ENCODE data around the gene RTL5. TPM values are rescaled to one million over a fixed set of nuclear protein-coding genes. Genes with fewer than 3 reads are reported as not detected.

Gene RTL5
- total RNA-seq, 1 experiment from 2014 or later: 2.5 TPM

DNA sequence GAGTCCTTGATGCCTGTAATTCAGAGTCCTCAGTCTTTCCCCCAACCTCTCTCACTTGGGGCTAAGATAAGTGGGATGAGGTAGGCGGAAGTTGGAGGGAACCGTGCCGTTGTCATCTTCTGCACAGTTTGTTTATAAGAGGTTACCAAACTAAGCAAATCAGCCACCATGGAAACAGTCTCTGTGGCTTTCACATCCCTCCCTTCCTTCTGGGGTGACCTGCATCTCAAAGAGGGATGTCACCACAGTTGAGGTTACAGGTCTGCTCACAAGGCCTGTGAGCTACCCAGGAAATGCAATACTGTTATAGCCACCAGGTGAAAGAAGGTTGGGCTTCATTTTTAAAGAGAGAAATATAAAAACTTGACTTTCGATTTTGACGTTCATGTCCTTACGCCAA, 26.3 kb downstream of the RTL5 start (continued):
- TF ChIP-seq POLR2AphosphoS5 (IDR thresholded peaks at IDR 0.05; ENCODE audit: low read depth, low read length): no peak
- TF ChIP-seq ZFX (IDR thresholded peaks at IDR 0.05): no peak
- TF ChIP-seq ZNF274 (IDR thresholded peaks at IDR 0.05; ENCODE audit: low read depth, low read length): no peak
- TF ChIP-seq SRF (IDR thresholded peaks at IDR 0.05; ENCODE audit: low read depth): no peak
- TF ChIP-seq SIN3A (IDR thresholded peaks at IDR 0.05; ENCODE audit: low read depth): no peak

DNA sequence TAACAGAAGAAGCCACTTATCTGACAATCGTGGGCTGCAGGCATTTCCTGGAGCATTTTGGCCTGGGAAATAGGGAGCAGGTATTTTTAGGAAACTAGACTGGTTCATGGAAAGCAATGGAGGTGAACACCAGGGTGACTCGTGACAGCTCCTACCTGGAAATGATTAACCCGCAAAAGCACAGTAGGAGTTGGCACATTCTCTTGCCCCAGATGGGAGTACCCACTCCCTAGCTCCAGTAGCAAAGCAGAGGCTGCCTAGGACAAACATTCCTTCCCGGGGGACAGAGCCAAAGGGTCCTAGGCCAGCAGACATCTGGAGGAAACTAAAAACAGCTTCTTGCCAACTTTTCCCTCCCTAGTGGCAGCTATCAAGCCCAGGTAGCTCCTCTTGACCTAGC, 29.0 kb downstream of the RTL5 start:
- no TSS peak for BruUV-seq (replicated peaks)
- H3K4me2 ChIP-seq (ENCODE audit: low read length): no peak overlapping the region
- H3K79me2 ChIP-seq (ENCODE audit: insufficient read depth, low read length): no peaks in the 10 kb centered on the region
- ATAC-seq (no peak), DNase-seq (ENCODE audit: low read depth, low spot score) (no peak)
- H3K9me2 ChIP-seq (ENCODE audit: insufficient read depth): no peaks in the 10 kb centered on the region
- no peaks in the 10 kb centered on the region for H3K36me3 ChIP-seq (ENCODE audit: control insufficient read depth in 1 of 2, insufficient read depth in 2 of 2, low read length in 2 of 2)
- H3K27ac ChIP-seq (ENCODE audit: low read depth, low read length): no peak overlapping the region
- CTCF ChIA-PET: no interaction called here
- no peak overlapping the region for H3K9ac ChIP-seq (ENCODE audit: low read length)
- H3K4me1 ChIP-seq (ENCODE audit: control insufficient read depth in 1 of 2, insufficient read depth in 2 of 2, low read length in 2 of 2): no peaks in the 10 kb centered on the region
- intact Hi-C loops (cut with micrococcal nuclease): no loop called here
- H3K9me3 ChIP-seq (ENCODE audit: control insufficient read depth in 1 of 2, insufficient read depth in 1 of 2, low read depth in 1 of 2, low read length in 2 of 2): no peaks in the 10 kb centered on the region
- TF ChIP-seq POLR2AphosphoS5 (IDR thresholded peaks at IDR 0.05; ENCODE audit: low read depth, low read length) (no peak), POLR2A (IDR thresholded peaks at IDR 0.05; ENCODE audit: borderline replicate concordance, extremely low read depth, insufficient read depth, insufficient read length) (no peak), CBX3 (IDR thresholded peaks at IDR 0.05; ENCODE audit: low read depth) (no peak), ZFX (IDR thresholded peaks at IDR 0.05) (no peak)
- TF ChIP-seq, protein P1, sequence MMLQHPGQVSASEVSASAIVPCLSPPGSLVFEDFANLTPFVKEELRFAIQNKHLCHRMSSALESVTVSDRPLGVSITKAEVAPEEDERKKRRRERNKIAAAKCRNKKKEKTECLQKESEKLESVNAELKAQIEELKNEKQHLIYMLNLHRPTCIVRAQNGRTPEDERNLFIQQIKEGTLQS (IDR thresholded peaks at IDR 0.05): no peak
- H3K4me3 ChIP-seq (replicated peaks in 1 of 2; ENCODE audit: low read depth in 1 of 2, low read length in 2 of 2): no peak overlapping the region
- H3K27me3 ChIP-seq (ENCODE audit: insufficient read depth, low read length): no peaks in the 10 kb centered on the region
- H2AFZ ChIP-seq (ENCODE audit: low read depth, low read length, poor library complexity, severe bottlenecking): no peak overlapping the region
- POLR2A ChIA-PET: no interaction called here
- RAD21 ChIA-PET (ENCODE audit: low non-redundant PET in 1 of 2, low total read pairs in 2 of 2, uncharacterized antibody in 2 of 2, unreplicated experiment in 2 of 2): no interaction called here
- H4K20me1 ChIP-seq (ENCODE audit: insufficient read depth): no peaks in the 10 kb centered on the region

DNA sequence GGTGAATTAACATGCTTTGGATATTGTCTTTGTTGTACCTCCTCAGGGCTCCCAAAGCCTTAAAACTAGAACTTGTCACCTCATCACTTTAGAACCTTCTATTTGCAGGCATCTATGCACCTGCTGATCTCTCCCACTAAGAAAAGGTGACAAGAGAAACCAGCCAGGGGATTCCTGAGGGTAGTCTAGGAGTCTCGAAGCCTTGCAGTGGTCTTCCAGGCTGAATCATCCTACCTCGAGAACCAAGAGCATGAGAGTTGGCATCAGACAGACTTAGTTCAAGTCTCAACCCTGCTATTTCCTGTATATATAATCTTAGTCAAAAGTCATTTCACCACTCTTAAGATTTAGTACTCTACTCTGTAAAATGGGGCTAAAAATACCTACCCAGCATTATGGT, 29.6 kb downstream of the RTL5 start:
- no TSS peak for BruUV-seq (replicated peaks)
- ChIA-PET CTCF (no interaction called here), RAD21 (ENCODE audit: low non-redundant PET in 1 of 2, low total read pairs in 2 of 2, uncharacterized antibody in 2 of 2, unreplicated experiment in 2 of 2) (no interaction called here), POLR2A (no interaction called here)
- intact Hi-C loops (cut with micrococcal nuclease): no loop called here
- Histone ChIP-seq H3K79me2 (ENCODE audit: insufficient read depth, low read length) (no peaks in the 10 kb centered on the region), H3K4me2 (ENCODE audit: low read length) (no peak overlapping the region), H3K4me3 (replicated peaks in 1 of 2; ENCODE audit: low read depth in 1 of 2, low read length in 2 of 2) (no peak overlapping the region), H3K4me1 (ENCODE audit: control insufficient read depth in 1 of 2, insufficient read depth in 2 of 2, low read length in 2 of 2) (no peaks in the 10 kb centered on the region), H4K20me1 (ENCODE audit: insufficient read depth) (no peaks in the 10 kb centered on the region), H3K27me3 (ENCODE audit: insufficient read depth, low read length) (no peaks in the 10 kb centered on the region), H3K36me3 (ENCODE audit: control insufficient read depth in 1 of 2, insufficient read depth in 2 of 2, low read length in 2 of 2) (no peaks in the 10 kb centered on the region), H2AFZ (ENCODE audit: low read depth, low read length, poor library complexity, severe bottlenecking) (no peak overlapping the region), H3K9me3 (ENCODE audit: control insufficient read depth in 1 of 2, insufficient read depth in 1 of 2, low read depth in 1 of 2, low read length in 2 of 2) (no peaks in the 10 kb centered on the region), H3K27ac (ENCODE audit: low read depth, low read length) (no peak overlapping the region), H3K9ac (ENCODE audit: low read length) (no peak overlapping the region), H3K9me2 (ENCODE audit: insufficient read depth) (no peaks in the 10 kb centered on the region)
- no peak for ATAC-seq
- DNase-seq (ENCODE audit: low read depth, low spot score): no peak
- no peak for TF ChIP-seq SRF (IDR thresholded peaks at IDR 0.05; ENCODE audit: low read depth)
- TF ChIP-seq, protein P2, sequence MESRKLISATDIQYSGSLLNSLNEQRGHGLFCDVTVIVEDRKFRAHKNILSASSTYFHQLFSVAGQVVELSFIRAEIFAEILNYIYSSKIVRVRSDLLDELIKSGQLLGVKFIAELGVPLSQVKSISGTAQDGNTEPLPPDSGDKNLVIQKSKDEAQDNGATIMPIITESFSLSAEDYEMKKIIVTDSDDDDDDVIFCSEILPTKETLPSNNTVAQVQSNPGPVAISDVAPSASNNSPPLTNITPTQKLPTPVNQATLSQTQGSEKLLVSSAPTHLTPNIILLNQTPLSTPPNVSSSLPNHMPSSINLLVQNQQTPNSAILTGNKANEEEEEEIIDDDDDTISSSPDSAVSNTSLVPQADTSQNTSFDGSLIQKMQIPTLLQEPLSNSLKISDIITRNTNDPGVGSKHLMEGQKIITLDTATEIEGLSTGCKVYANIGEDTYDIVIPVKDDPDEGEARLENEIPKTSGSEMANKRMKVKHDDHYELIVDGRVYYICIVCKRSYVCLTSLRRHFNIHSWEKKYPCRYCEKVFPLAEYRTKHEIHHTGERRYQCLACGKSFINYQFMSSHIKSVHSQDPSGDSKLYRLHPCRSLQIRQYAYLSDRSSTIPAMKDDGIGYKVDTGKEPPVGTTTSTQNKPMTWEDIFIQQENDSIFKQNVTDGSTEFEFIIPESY (IDR thresholded peaks at IDR 0.05; ENCODE audit: extremely low read depth, insufficient replicate concordance, low read length): no peak
- TF ChIP-seq EZH2 (IDR thresholded peaks at IDR 0.05): no peak
- no peak for TF ChIP-seq ZFX (IDR thresholded peaks at IDR 0.05)
- TF ChIP-seq, protein P3, sequence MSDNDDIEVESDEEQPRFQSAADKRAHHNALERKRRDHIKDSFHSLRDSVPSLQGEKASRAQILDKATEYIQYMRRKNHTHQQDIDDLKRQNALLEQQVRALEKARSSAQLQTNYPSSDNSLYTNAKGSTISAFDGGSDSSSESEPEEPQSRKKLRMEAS (IDR thresholded peaks at IDR 0.05): no peak
- no peak for TF ChIP-seq YY1 (IDR thresholded peaks at IDR 0.05; ENCODE audit: extremely low read depth, insufficient replicate concordance, low read depth, low read length)
- TF ChIP-seq, protein P4, sequence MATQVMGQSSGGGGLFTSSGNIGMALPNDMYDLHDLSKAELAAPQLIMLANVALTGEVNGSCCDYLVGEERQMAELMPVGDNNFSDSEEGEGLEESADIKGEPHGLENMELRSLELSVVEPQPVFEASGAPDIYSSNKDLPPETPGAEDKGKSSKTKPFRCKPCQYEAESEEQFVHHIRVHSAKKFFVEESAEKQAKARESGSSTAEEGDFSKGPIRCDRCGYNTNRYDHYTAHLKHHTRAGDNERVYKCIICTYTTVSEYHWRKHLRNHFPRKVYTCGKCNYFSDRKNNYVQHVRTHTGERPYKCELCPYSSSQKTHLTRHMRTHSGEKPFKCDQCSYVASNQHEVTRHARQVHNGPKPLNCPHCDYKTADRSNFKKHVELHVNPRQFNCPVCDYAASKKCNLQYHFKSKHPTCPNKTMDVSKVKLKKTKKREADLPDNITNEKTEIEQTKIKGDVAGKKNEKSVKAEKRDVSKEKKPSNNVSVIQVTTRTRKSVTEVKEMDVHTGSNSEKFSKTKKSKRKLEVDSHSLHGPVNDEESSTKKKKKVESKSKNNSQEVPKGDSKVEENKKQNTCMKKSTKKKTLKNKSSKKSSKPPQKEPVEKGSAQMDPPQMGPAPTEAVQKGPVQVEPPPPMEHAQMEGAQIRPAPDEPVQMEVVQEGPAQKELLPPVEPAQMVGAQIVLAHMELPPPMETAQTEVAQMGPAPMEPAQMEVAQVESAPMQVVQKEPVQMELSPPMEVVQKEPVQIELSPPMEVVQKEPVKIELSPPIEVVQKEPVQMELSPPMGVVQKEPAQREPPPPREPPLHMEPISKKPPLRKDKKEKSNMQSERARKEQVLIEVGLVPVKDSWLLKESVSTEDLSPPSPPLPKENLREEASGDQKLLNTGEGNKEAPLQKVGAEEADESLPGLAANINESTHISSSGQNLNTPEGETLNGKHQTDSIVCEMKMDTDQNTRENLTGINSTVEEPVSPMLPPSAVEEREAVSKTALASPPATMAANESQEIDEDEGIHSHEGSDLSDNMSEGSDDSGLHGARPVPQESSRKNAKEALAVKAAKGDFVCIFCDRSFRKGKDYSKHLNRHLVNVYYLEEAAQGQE (IDR thresholded peaks at IDR 0.05; ENCODE audit: low read depth): no peak
- TF ChIP-seq, protein P1 (IDR thresholded peaks at IDR 0.05): no peak
- TF ChIP-seq POLR2AphosphoS5 (IDR thresholded peaks at IDR 0.05; ENCODE audit: low read depth, low read length): no peak

Data from HCT116 (cell line).